ENCODE measurements around the gene IGSF9. TPM values are rescaled to one million over a fixed set of nuclear protein-coding genes. Genes with fewer than 3 reads are reported as not detected.

The IGSF9 gene
- total RNA-seq, 4 donors from 2014 or later = 0.29 to 6.2 (median 1.2) TPM; not detected in 1

GRCh38 chr1:159935719-159936272 is 9.6 kb downstream of the IGSF9 start:
- H3K9me3 ChIP-seq = no peaks in the 10 kb centered on the region
- intact Hi-C loops (cut with DNase I; ENCODE audit: low total_unique reads) = no loop called here
- no peak for DNase-seq

GRCh38 chr1:159935305-159935704 is 10.1 kb downstream of the IGSF9 start:
- Histone ChIP-seq H3K4me1 (no peaks in the 10 kb centered on the region), H3K27ac (no peak overlapping the region), H3K27me3 (no peaks in the 10 kb centered on the region), H3K4me3 (no peak overlapping the region), H3K36me3 (no peaks in the 10 kb centered on the region), H3K9me3 (no peaks in the 10 kb centered on the region)
- intact Hi-C loops (cut with DNase I; ENCODE audit: low total_unique reads) = no loop called here
- TF ChIP-seq POLR2A (IDR thresholded peaks at IDR 0.05) = no peak
- TF ChIP-seq CTCF (IDR thresholded peaks at IDR 0.05) = no peak
- DNase-seq = no peak

More at GRCh38 chr1:159935719-159936272, 9.6 kb downstream of the IGSF9 start:
- H3K4me3 ChIP-seq = no peak overlapping the region
- no peaks in the 10 kb centered on the region for H3K36me3 ChIP-seq
- H3K27me3 ChIP-seq = no peaks in the 10 kb centered on the region
- H3K4me1 ChIP-seq = no peaks in the 10 kb centered on the region
- no peak overlapping the region for H3K27ac ChIP-seq
- no peak for TF ChIP-seq CTCF (IDR thresholded peaks at IDR 0.05)
- TF ChIP-seq POLR2A (IDR thresholded peaks at IDR 0.05) = no peak

- no peaks in the 10 kb centered on the region for H3K27me3 ChIP-seq
- no peaks in the 10 kb centered on the region for H3K4me1 ChIP-seq
- H3K27ac ChIP-seq = no peak overlapping the region
- intact Hi-C loops (cut with DNase I; ENCODE audit: low total_unique reads) = no loop called here
- no peaks in the 10 kb centered on the region for H3K9me3 ChIP-seq
- no peak for TF ChIP-seq POLR2A (IDR thresholded peaks at IDR 0.05)
- no peak overlapping the region for H3K4me3 ChIP-seq
- no peaks in the 10 kb centered on the region for H3K36me3 ChIP-seq
- no peak for DNase-seq
Observed at GRCh38 chr1:159934136-159935039, 11.0 kb downstream of the IGSF9 start.

- no peak for TF ChIP-seq POLR2A (IDR thresholded peaks at IDR 0.05)
- TF ChIP-seq CTCF (IDR thresholded peaks at IDR 0.05) = no peak
- Histone ChIP-seq H3K27ac (no peak overlapping the region), H3K27me3 (no peaks in the 10 kb centered on the region), H3K9me3 (no peaks in the 10 kb centered on the region), H3K4me3 (no peak overlapping the region), H3K4me1 (no peaks in the 10 kb centered on the region), H3K36me3 (no peaks in the 10 kb centered on the region)
- intact Hi-C loops (cut with DNase I; ENCODE audit: low total_unique reads) = no loop called here
- no peak for DNase-seq
Observed at GRCh38 chr1:159933347-159933746, 12.1 kb downstream of the IGSF9 start.

GRCh38 chr1:159932296-159933285 is 12.8 kb downstream of the IGSF9 start:
- no peak for DNase-seq
- H3K4me1 ChIP-seq = no peaks in the 10 kb centered on the region
- no peak overlapping the region for H3K27ac ChIP-seq
- TF ChIP-seq CTCF (IDR thresholded peaks at IDR 0.05) = no peak
- no peak for TF ChIP-seq POLR2A (IDR thresholded peaks at IDR 0.05)
- H3K27me3 ChIP-seq = no peaks in the 10 kb centered on the region
- no peak overlapping the region for H3K4me3 ChIP-seq
- no peaks in the 10 kb centered on the region for H3K36me3 ChIP-seq
- intact Hi-C loops (cut with DNase I; ENCODE audit: low total_unique reads) = no loop called here
- H3K9me3 ChIP-seq = no peaks in the 10 kb centered on the region

Data from uterus (tissue), 4 donors.